HCT116 (cell line): ENCODE results near the gene FCRL1. TPM values are rescaled to one million over a fixed set of nuclear protein-coding genes. Genes with fewer than 3 reads are reported as not detected.

Experiments used
- ATAC-seq: fragments of 200-7000 bp; cut with Tn5 transposase; 2 replicates; pipeline ENCODE4 v1.9.1; 2020; ENCODE audit warnings: mild to moderate bottlenecking, moderate library complexity
- BruUV-seq: library from RNA; stranded (reverse); fragments of 400-500 nt; replicated peaks from 2 replicates; lab custom pipeline; 2021; lab: Mats Ljungman, UMichigan
- CTCF ChIA-PET: fragments of 300-600 bp; sonication (Branson Sonifier 250); formaldehyde crosslinking; loops from one replicate; lab custom pipeline; 2021; ENCODE audit warnings: antibody characterized with exemption; lab: Charles Lee
- POLR2A ChIA-PET: fragments of 300-600, 350-600 bp; sonication (Branson Sonifier 250); formaldehyde crosslinking; loops from one replicate; lab custom pipeline; 2021; ENCODE audit warnings: antibody characterized with exemption; lab: Charles Lee
- RAD21 ChIA-PET, 2 experiments: fragments of 300-600 bp; sonication (Branson Sonifier 250); formaldehyde crosslinking; loops; one replicate each; lab custom pipeline; 2023; ENCODE audit warnings: low total read pairs in 2 of 2; ENCODE audit not compliant: uncharacterized antibody in 2 of 2, unreplicated experiment in 2 of 2, low non-redundant PET in 1 of 2; lab: Charles Lee
- DNase-seq: peaks from one replicate; pipeline ENCODE4 v3.0.0-alpha.2; 2010; ENCODE audit warnings: low read depth, low spot score
- H2AFZ ChIP-seq: fragments of 200-600 bp; shearing (Covaris generic), sonication (generic); 2 replicates; pipeline ENCODE4 v1.6.1; 2017; ENCODE audit warnings: low read depth, mixed run types, mixed read lengths, antibody characterized with exemption, low read length; ENCODE audit not compliant: poor library complexity, severe bottlenecking
- H3K27ac ChIP-seq: 2 replicates; pipeline ENCODE4 v1.5.1; 2012; ENCODE audit warnings: low read depth, low read length
- H3K27me3 ChIP-seq: fragments of 200-600 bp; sonication (generic); 2 replicates; pipeline ENCODE4 v1.6.1; 2016; ENCODE audit warnings: mixed run types, low read length, mixed read lengths; ENCODE audit not compliant: insufficient read depth
- H3K36me3 ChIP-seq, 2 experiments: fragments of 200-500 bp in 1 of 2; fragments of 200-600 bp in 1 of 2; sonication (Bioruptor generic) in 1 of 2; sonication (generic) in 1 of 2; 2 replicates each; pipeline versions ENCODE4 v1.5.1 to v1.6.1; 2014 to 2016; ENCODE audit warnings: low read length in 2 of 2, inconsistent platforms in 1 of 2, mixed read lengths in 1 of 2, mixed run types in 1 of 2; ENCODE audit not compliant: insufficient read depth in 2 of 2, control insufficient read depth in 1 of 2
- H3K4me1 ChIP-seq, 2 experiments: fragments of 200-600 bp in 1 of 2; sonication (generic) in 1 of 2; 2 replicates each; pipeline versions ENCODE4 v1.5.1 to v1.6.1; 2012 to 2017; ENCODE audit warnings: low read length in 2 of 2, inconsistent platforms in 1 of 2, mild to moderate bottlenecking in 1 of 2, mixed read lengths in 1 of 2, mixed run types in 1 of 2, moderate library complexity in 1 of 2; ENCODE audit not compliant: insufficient read depth in 2 of 2, control insufficient read depth in 1 of 2
- H3K4me2 ChIP-seq: fragments of 200-600 bp; sonication (generic); 2 replicates; pipeline ENCODE4 v1.6.1; 2017; ENCODE audit warnings: mixed run types, low read length, mixed read lengths
- H3K4me3 ChIP-seq, 2 experiments: fragments of 200-600 bp in 1 of 2; sonication (generic) in 1 of 2; replicated peaks in 1 of 2; 2 replicates each; pipeline ENCODE4 v1.5.1; 2011 to 2016; ENCODE audit warnings: low read length in 2 of 2, control low read depth in 1 of 2, low read depth in 1 of 2, mild to moderate bottlenecking in 1 of 2, mixed read lengths in 1 of 2, mixed run types in 1 of 2
- H3K79me2 ChIP-seq: fragments of 200-600 bp; sonication (generic); 2 replicates; pipeline ENCODE4 v1.6.1; 2017; ENCODE audit warnings: mild to moderate bottlenecking, mixed run types, low read length, moderate library complexity, mixed read lengths; ENCODE audit not compliant: insufficient read depth
- H3K9ac ChIP-seq: fragments of 200-600 bp; sonication (generic); 2 replicates; pipeline ENCODE4 v1.6.1; 2016; ENCODE audit warnings: low read length, mixed read lengths
- H3K9me2 ChIP-seq: fragments of 200-600 bp; sonication (generic), shearing (Covaris generic); 2 replicates; pipeline ENCODE4 v1.6.1; 2017; ENCODE audit warnings: mixed run types, mild to moderate bottlenecking, moderate library complexity; ENCODE audit not compliant: insufficient read depth
- H3K9me3 ChIP-seq, 2 experiments: fragments of 200-500 bp in 1 of 2; fragments of 200-600 bp in 1 of 2; sonication (Bioruptor generic) in 1 of 2; sonication (generic) in 1 of 2; 2 replicates each; pipeline ENCODE4 v1.6.1; 2014 to 2017; ENCODE audit warnings: low read length in 2 of 2, mixed read lengths in 2 of 2, inconsistent platforms in 1 of 2, low read depth in 1 of 2, mild to moderate bottlenecking in 1 of 2, mixed run types in 1 of 2, moderate library complexity in 1 of 2; ENCODE audit not compliant: control insufficient read depth in 1 of 2, insufficient read depth in 1 of 2
- H4K20me1 ChIP-seq: fragments of 200-600 bp; sonication (generic), shearing (Covaris generic); 2 replicates; pipeline ENCODE4 v1.6.1; 2017; ENCODE audit warnings: mixed run types, mild to moderate bottlenecking, moderate library complexity; ENCODE audit not compliant: insufficient read depth
- CEBPB ChIP-seq: IDR thresholded peaks from 2 replicates; pipeline ENCODE4 v1.6.1; 2012; ENCODE audit warnings: low read depth
- EGR1 ChIP-seq: IDR thresholded peaks from 2 replicates; pipeline ENCODE4 v1.6.1; 2012; ENCODE audit warnings: low read depth
- ELF1 ChIP-seq: IDR thresholded peaks from 2 replicates; pipeline ENCODE4 v1.6.1; 2012; ENCODE audit warnings: low read depth, borderline replicate concordance
- EZH2 ChIP-seq: fragments of 200-600 bp; sonication (generic); IDR thresholded peaks from 2 replicates; pipeline ENCODE4 v1.6.1; 2017; ENCODE audit warnings: antibody characterized with exemption, mixed run types
- FOSL1 ChIP-seq: IDR thresholded peaks from 2 replicates; pipeline ENCODE4 v1.6.1; 2012; ENCODE audit warnings: low read depth
- MAX ChIP-seq: IDR thresholded peaks from 2 replicates; pipeline ENCODE4 v1.6.1; 2012
- POLR2AphosphoS5 ChIP-seq: IDR thresholded peaks from 2 replicates; pipeline ENCODE4 v1.6.1; 2011; ENCODE audit warnings: mild to moderate bottlenecking, low read depth, low read length, moderate library complexity
- SIN3A ChIP-seq: IDR thresholded peaks from 2 replicates; pipeline ENCODE4 v1.6.1; 2012; ENCODE audit warnings: low read depth
- SP1 ChIP-seq: IDR thresholded peaks from 2 replicates; pipeline ENCODE4 v1.6.1; 2012; ENCODE audit warnings: low read depth
- TCF7L2 ChIP-seq: IDR thresholded peaks from 2 replicates; pipeline ENCODE4 v1.7.0; 2011; ENCODE audit warnings: borderline replicate concordance, inconsistent platforms; ENCODE audit not compliant: insufficient read depth, insufficient read length; ENCODE audit errors: extremely low read depth
- YY1 ChIP-seq: IDR thresholded peaks from 2 replicates; pipeline ENCODE4 v1.6.1; 2011; ENCODE audit warnings: low read length, low read depth, moderate library complexity, mild to moderate bottlenecking; ENCODE audit not compliant: insufficient replicate concordance; ENCODE audit errors: extremely low read depth
- ZNF274 ChIP-seq: fragments of 200-500 bp; sonication (Bioruptor generic); IDR thresholded peaks from 2 replicates; pipeline ENCODE4 v1.6.1; 2014; ENCODE audit warnings: mild to moderate bottlenecking, low read depth, low read length, inconsistent platforms
- intact Hi-C: fragments of 100-400 bp; cut with micrococcal nuclease; formaldehyde crosslinking; loops from 2 replicates; pipeline ENCODE4 v1.10.0; 2022
- total RNA-seq: library from RNA; stranded (reverse); gene quantifications from one replicate; pipeline ENCODE4 v1.2.1, GENCODE V29; 2021; ENCODE audit not compliant: unreplicated experiment
- TF ChIP-seq, protein P1 (sequence below): IDR thresholded peaks from 2 replicates; pipeline ENCODE4 v1.6.1; 2012; ENCODE audit warnings: low read depth

FCRL1 gene
- total RNA-seq, 1 experiment from 2014 or later: not detected

DNA sequence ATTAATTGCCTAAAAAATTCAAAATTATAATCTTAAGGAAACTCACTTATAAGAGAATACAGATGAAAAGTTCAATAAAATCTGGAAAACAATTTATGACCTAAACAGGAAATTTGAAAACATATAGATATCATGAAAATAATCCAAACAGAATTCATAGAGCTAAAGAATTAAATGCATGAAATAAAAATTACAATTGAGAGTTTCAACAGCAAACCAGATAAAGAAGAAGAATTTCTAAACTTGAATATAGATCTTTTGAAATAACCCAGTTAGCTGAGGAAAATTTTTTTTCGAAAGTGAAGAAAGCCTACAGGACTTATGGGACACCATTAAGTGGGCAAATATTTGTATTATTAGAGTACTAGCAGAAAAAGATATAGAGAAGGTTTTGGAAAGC, 6.7 kb downstream of the FCRL1 start:
- ATAC-seq (no peak), DNase-seq (no peak)
- Histone ChIP-seq H3K4me3 (no peak overlapping the region), H3K9me2 (no peaks in the 10 kb centered on the region), H3K9ac (no peak overlapping the region), H3K36me3 (no peaks in the 10 kb centered on the region), H3K27ac (no peak overlapping the region), H3K79me2 (no peaks in the 10 kb centered on the region), H4K20me1 (no peaks in the 10 kb centered on the region), H3K9me3 (no peaks in the 10 kb centered on the region; a peak in 1 of 4 replicates), H3K4me2 (no peak overlapping the region), H2AFZ (no peak overlapping the region), H3K4me1 (no peaks in the 10 kb centered on the region), H3K27me3 (peaks cover 7% of the 10 kb centered on the region)
- POLR2A ChIA-PET: no interaction called here
- TF ChIP-seq FOSL1 (no peak), SP1 (no peak), TCF7L2 (no peak), CEBPB (no peak), MAX (no peak), ELF1 (no peak), EZH2 (no peak), YY1 (no peak), EGR1 (no peak), POLR2AphosphoS5 (no peak), ZNF274 (no peak), SIN3A (no peak)
- TF ChIP-seq, protein P1, sequence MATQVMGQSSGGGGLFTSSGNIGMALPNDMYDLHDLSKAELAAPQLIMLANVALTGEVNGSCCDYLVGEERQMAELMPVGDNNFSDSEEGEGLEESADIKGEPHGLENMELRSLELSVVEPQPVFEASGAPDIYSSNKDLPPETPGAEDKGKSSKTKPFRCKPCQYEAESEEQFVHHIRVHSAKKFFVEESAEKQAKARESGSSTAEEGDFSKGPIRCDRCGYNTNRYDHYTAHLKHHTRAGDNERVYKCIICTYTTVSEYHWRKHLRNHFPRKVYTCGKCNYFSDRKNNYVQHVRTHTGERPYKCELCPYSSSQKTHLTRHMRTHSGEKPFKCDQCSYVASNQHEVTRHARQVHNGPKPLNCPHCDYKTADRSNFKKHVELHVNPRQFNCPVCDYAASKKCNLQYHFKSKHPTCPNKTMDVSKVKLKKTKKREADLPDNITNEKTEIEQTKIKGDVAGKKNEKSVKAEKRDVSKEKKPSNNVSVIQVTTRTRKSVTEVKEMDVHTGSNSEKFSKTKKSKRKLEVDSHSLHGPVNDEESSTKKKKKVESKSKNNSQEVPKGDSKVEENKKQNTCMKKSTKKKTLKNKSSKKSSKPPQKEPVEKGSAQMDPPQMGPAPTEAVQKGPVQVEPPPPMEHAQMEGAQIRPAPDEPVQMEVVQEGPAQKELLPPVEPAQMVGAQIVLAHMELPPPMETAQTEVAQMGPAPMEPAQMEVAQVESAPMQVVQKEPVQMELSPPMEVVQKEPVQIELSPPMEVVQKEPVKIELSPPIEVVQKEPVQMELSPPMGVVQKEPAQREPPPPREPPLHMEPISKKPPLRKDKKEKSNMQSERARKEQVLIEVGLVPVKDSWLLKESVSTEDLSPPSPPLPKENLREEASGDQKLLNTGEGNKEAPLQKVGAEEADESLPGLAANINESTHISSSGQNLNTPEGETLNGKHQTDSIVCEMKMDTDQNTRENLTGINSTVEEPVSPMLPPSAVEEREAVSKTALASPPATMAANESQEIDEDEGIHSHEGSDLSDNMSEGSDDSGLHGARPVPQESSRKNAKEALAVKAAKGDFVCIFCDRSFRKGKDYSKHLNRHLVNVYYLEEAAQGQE: no peak
- no TSS peak for BruUV-seq
- intact Hi-C loops: no loop called here
- RAD21 ChIA-PET: no interaction called here
- CTCF ChIA-PET: no interaction called here
